Activated naive CD4-positive, alpha-beta T cell treated with anti-CD3 and anti-CD28 coated beads, Interleukin-2, amount 50 U/mL, for 16 hours (primary cell): Measurements from ENCODE around the gene EPB41.
"Not testable (repeated sequence)": the region's sequence is repeated elsewhere in the genome, so short reads cannot be mapped to it uniquely, and the experiment has no call there.

ENCODE experiments used
- DNase-seq: peaks from one replicate; pipeline ENCODE4 v3.0.0-alpha.2; 2020

EPB41 gene

DNA sequence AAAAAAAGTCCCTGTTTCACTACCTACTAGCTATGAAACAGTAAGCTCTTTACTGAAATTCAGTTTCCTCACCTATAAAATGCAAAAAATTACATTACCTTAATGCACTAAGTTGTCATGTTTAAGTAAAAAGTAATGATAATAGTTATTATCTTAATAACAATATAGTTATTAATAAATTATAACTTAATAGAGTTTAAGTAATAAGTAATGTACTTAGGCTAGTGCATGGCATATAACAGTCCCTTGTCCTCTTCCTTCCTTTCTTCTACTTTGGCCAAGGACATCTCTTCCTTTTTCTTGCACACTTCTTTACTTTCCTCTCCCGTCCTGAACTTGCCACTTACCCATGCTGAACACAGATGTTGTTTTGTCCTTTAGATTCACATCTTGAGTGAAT is 200.3 kb downstream of the EPB41 start:
- no peak for DNase-seq

GRCh38 chr1:29117381-29117780 is 203.0 kb downstream of the EPB41 start:
- no peak for DNase-seq

DNA sequence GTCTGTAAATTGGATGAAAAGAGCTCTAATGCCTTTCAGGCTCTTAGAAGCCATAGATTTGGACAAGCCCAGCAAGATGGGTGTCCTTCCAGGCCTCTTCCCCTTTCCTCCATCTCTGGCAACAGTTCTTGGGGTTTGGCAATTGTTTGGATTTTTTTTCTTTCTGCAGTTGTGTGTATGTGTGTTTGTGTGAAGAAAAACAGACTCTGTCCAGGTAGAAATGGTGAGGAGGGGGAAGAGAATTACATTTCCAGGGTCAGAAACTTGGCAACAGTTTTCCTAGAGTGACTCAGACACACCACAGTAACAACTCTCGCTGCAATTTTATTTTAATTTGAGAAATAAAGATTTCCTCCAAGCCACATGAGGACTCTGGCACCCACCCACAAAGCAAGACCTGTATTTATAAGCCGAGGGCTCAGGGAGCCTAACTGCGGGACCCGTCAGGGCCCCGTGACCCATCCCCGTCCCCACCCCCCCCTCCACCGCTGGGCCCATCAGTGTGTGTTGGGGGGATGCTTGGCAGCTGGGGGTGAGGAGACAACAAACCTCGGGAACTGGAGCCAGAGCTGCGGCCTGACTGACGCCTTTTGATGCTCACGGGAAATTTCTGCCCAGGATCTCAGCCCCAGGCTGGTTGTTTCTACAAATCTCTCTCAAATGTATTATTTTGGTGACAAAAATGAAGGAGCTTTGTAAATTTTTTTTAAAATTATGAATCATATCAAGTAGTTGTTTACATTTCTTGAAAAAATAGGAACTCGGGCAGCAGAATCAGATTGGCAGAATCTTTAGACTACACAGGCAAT is 205.0 kb downstream of the EPB41 start:
- no peak for DNase-seq

- no peak for DNase-seq
Observed at GRCh38 chr1:29120367-29120766, 206.0 kb downstream of the EPB41 start.

- DNase-seq, result peak; percentile 76
Observed at GRCh38 chr1:29120947-29121485, 206.6 kb downstream of the EPB41 start.

DNA sequence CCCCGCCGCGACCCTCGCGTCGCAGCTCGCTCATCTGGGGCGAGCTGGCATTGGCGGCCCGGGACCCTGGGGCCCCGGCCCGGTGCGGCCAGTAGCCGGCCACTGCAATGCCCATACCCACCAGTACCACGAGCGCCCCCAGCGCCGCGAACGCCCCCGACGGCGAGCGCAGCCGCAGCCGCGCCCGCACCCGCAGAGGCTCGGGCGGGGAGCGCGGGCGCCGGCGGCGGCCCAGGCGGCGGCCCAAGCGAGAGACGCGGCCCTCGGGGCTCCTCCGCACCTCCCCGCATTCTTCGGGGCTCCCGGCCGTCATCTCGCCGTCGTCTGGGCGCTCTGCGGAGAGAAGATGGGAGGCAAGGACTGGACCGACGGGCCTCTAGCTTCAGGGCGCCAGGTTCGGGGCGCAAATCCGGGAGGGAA is 207.2 kb downstream of the EPB41 start:
- DNase-seq, result peak; percentile 16

DNA sequence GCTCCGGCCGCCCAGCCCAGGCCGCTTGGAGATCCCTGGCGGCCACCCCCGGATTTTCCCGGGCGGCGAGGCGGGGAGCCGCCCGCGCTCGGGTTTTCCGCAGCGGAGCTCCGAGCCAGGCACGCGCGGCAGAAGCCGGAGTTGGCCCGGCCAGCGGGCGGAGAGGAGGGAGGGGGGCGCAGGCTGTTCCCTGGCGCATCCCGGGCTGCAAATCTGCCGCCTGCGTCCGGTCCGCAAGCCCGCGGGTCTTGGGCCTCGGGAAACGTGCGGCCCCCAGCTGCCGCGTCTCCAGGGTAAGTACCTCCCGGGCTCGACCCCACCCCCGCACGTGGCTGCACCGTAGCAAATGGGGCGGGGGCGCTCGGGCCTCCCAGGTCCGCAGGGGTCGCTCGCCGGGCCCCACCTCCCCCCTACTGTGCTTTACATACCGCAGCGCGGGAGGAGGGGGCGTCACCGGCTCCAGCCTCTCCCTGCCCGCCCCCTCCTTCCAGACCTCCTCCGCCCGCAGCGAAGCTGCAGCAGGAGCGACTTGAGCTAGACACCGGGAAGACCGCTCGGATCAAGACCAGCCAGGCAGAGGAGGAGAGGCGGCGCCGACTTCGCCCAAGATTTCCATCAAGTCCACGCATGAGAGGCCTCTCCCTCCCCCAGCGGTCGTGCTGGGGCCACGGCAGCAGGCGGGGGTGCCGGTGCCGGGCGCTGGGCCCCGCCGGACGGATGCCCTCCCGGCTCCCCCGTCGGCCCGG is 207.7 kb downstream of the EPB41 start:
- peak; percentile 19 for DNase-seq

DNA sequence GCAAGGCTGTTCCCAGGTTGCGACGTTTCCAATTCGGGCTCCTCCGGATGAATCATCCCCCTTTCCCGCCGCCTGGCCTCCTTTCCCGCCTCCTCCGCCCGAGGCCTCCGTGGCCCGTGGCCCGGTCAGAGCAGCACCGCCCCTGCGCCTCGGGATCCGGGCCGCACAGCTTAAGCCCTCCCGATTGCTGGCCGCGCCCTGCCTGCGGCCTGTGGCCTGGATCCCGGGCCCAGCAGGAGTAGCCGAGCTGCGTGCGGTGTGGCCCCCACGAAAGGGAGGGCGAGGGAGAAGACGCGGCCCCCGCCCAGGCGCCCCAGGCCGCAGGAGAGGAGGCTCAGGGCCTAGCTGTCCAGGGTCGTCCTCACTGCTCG is 208.3 kb downstream of the EPB41 start:
- no peak for DNase-seq

GRCh38 chr1:29123053-29123886 is 208.9 kb downstream of the EPB41 start:
- DNase-seq, result peak; percentile 37

- peak; percentile 20 for DNase-seq
Observed at GRCh38 chr1:29123887-29124365, 209.6 kb downstream of the EPB41 start, which contains the start of gene TMEM200B. Gene TMEM200B, minus strand, starts transcription at chr1:29123903. Its CDS starts 2,075 bp downstream, at chr1:29121828.

DNA sequence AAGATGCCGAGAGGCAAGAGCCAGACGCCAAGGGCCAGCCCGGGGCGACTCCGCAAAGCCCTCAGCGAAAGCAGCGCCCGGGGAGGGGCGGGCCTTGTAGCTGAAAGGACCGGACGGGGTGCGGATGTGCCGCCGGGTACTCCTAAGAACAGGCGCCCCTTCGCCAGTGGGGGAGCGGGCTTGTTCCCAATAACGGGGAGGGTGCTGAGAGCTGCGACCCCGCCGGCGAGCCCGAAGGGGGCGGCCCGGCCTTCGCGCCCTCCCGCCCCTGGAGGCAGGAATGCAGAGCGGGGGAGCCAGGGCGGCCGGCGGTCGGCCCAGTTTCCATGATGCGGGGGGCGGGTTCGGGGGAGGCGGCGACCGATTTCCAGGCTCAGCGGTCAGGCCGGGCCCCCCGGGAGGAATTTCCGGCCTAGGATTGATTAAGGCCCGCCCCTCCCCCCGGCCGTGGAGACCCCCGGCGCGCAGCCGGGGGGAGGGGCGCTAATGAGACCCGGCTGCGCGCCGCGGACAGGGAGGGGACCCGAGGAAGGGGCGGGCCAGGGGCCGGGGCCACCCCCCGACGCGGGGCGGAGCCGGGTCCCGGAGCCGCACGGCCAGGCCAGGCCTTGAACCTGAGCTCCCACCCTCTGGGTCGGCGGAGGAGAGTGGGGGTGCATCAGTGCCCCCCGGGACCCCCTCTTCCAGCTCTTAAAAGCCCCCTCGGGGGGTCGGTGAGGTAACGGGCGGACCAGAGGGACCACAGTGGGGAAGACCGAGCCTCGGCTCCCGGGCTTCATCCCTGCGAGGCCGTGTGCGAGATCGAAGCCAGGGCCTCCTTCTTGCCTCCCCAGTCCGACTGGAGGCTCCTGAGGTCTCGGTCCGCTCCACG is 210.2 kb downstream of the EPB41 start:
- DNase-seq, result peak; percentile 63

GRCh38 chr1:29125237-29125641 is 210.9 kb downstream of the EPB41 start:
- DNase-seq, result no peak

DNA sequence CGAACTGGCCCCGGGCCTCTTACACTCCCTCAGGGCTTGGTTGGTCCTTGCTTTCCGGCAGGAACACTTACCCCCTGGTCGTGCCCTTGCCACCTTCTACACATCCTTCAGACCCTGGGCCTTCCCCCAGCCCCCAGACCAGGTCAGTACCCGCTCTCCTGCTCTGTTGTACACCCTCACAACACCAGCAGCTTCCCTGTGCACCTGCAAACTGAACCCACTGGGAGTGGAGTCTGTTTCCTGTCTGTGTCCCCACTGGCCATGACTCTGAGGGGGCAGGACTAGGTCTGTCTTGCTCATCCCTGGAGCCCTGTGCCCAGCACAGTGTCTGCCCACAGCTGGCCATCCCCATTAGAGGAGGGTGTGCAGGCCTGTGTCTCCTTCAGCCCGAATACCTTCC is 211.4 kb downstream of the EPB41 start:
- no peak for DNase-seq

DNA sequence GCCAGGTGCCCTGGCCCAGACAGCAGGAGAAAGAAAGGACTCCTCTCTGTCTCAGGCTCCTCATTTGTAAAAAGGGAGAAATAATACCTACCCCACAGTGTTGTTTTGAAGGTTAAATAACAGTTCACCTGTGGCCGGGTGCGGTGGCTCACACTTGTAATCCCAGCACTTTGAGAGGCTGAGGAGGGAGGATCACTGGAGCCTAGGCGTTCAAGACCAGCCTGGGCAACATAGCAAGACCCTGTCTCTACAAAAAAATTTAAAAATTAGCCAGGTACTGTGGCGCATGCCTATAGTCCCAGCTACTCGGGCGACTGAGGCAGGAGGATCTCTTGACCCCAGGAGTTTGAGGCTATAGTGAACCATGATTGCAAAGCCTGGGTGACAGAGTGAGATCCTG is 211.8 kb downstream of the EPB41 start:
- DNase-seq, result no peak

DNA sequence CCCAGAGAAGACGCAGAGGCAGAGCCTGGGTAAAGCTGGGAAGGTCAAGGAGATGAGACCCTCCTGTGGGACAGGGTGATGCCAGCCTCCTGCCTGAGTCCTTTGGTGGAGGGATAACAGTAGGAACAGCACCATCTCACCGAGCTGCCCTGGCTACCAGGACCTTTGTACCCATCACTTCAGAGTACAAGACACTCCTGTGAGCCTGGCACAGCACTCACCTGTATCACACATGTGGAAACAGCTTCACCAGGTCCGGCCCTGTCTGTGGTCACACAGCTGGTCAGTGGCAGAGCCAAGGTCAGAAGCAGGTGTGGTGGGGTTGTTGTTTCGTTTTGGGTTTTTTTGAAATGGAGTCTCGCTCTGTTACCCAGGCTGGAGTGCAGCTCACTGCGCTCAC is 214.4 kb downstream of the EPB41 start:
- no peak for DNase-seq

DNA sequence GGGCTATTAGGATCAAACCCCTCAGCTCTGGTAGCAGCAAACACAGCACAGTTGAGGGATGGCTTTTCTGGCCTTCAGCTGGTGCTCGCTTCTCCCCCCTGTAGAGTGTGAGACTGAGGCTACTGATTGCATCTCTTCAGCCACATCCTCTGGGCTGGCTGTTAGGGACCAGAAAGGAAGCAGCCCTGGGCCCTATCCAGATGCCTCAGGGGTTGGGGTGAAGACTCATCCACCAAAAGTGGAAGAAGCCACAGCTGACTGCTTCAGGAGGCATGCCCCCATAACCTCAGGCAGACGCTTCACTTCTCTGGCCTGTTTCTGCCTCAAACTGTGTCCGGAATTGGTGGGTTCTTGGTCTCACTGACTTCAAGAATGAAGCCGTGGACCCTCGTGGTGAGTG is 215.5 kb downstream of the EPB41 start:
- DNase-seq, result no peak

DNA sequence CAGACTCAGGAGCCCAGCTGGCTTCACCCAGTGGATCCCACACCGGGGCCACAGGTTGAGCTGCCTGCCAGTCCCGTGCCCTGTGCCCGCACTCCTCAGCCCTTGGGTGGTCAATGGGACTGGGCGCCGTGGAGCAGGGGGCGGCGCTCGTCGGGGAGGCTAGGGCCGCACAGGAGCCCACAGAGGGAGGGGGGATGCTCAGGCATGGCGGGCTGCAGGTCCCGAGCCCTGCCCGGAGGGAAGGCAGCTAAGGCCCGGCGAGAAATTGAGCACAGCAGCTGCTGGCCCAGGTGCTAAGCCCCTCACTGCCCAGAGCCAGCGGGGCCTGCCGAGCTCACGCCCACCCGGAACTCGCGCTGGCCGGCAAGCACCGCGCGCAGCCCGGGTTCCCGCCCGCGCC is 216.7 kb downstream of the EPB41 start:
- not testable (repeated sequence) for DNase-seq

GRCh38 chr1:29133861-29134694 is 219.7 kb downstream of the EPB41 start:
- no peak for DNase-seq

DNA sequence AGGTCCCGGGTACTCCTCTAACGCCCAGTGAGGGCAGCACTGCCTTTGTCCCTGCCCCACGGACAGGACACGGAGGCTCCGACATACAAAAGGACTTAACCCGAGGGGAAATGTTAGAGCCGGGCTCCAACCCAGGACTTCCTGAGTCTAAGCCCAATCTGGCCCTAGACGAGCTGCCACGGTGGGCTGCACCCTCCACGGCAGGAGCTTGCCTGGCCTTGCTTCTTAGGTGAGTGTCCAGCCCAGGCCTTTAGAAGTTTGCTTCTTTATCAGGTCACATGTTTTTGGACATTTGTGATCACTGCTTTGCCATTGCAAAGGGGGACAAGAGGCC is 220.3 kb downstream of the EPB41 start:
- DNase-seq, result no peak

DNA sequence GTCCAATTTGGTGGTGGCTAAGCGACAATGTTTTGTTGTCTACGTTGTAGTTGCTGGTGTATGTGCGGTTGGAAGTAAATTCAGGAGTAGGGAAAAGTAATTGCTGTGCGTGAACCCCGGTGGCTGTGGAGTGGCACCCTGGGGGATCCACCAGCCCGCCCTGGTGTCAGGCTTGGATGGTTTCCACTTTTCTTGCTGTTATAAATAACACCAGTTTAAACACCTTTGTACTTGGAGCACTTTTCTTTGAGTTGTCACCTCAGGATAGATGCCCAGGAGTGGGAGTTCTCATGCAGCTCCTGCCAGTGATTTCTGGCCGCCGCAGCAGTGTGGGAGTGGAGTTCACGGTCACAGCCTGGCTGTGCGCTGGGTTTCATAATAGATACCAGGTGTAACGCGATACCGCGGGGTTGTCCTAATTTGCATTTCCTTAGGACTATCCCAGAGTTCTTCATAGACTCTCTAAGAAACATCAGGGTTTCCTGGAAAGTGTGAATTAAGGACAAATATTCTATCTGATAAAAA is 222.1 kb downstream of the EPB41 start:
- no peak for DNase-seq

DNA sequence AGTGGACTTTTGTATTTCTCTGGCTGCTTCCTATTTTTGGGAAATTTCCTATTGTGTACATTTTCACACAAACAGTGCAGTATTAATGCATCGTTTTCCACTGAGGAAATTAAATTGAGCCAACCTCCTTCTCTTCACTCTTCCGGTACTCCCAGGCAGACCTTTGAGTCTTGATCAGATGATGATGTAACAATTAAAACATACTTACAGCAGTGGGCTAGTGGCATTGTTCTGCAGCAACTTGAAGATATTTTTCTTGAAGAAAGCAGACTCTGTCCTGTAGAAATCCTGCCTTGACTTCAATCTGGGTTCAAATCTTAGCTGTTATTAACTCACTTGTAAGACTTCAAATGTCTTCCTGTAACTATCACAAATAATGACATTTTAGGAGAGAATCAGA is 228.3 kb downstream of the EPB41 start:
- no peak for DNase-seq
